BLaER1 treated with 17β-estradiol and CSF1 and Interleukin-3, amounts not matched to agents 10 nM and 100 nM (cell line): ENCODE data around the gene BICRA.
A peak's percentile ranks its signal among the peaks of the same experiment; 100 is the strongest.

Experiments used
- H3K27ac ChIP-seq, 11 experiments: shearing (Covaris generic); formaldehyde crosslinking; 2 replicates each; pipeline ENCODE4 v1.8.1; 2022
- H3K27me3 ChIP-seq, 11 experiments: shearing (Covaris generic); formaldehyde crosslinking; 2 replicates each; pipeline ENCODE4 v1.8.1; 2022
- H3K36me3 ChIP-seq, 11 experiments: shearing (Covaris generic); formaldehyde crosslinking; 2 replicates each; pipeline ENCODE4 v1.8.1; 2022
- H3K4me1 ChIP-seq, 10 experiments: shearing (Covaris generic); formaldehyde crosslinking; 2 replicates each; pipeline ENCODE4 v1.8.1; 2022
- H3K4me2 ChIP-seq, 11 experiments: shearing (Covaris generic); formaldehyde crosslinking; 2 replicates each; pipeline ENCODE4 v1.8.1; 2022
- H3K4me3 ChIP-seq, 10 experiments: shearing (Covaris generic); formaldehyde crosslinking; 2 replicates each; pipeline ENCODE4 v1.8.1; 2022
- H3K9ac ChIP-seq, 11 experiments: shearing (Covaris generic); formaldehyde crosslinking; 2 replicates each; pipeline ENCODE4 v1.8.1; 2022
- H3K9me3 ChIP-seq, 11 experiments: shearing (Covaris generic); formaldehyde crosslinking; replicated peaks in 1 of 11; 2 replicates each; pipeline ENCODE4 v1.8.1; 2022
- H4K20me1 ChIP-seq, 11 experiments: shearing (Covaris generic); formaldehyde crosslinking; 2 replicates each; pipeline ENCODE4 v1.8.1; 2022
- Cebpa-rat ChIP-seq, 11 experiments: shearing (Covaris generic); IDR thresholded peaks; 2 replicates each; pipeline ENCODE4 v1.8.1; 2022

Gene BICRA

DNA sequence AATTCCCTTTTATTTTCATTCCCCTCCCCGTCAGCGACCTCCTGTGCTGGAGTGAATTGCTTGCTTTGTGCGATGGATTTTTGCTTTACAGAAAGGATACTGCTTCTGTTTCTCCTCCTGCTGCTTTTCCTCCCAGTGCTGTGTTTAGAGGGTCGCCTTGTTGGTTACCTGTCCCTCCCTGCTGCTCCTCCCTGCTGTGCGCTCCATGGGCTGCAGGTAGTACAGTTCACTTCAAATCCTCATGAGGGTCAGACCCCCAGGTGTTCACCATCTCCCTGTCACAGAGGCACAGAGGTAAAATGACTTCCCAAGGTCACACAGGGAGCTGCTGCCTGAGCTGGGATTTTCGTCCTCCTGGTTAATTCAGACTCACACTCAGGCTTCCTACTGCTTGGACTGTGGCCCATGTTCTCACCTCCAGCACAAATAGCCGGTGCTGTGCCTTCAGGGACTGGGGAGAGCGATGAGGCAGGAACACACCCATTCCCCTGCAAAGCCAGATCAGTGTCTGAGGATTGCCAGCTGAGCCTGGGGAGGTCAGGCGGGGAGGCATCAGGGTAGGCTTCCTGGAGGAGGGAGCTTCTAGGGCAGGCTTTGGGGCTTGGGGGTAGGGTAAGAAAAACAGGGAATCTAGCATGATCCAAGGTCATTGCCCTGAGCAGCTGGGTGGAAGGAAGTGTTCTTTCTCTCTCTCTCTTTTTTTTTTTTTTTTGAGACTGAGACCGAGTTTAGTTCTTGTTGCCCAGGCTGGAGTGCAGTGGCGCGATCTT lies 14.4 kb downstream of the BICRA start:
- Histone ChIP-seq H3K36me3 (peaks cover 0 to 59% (median 16%) of the 10 kb centered on the region in 11 experiments; a peak in 15 of 22 replicates), H3K4me1 (peaks cover 0 to 11% (median 5%) of the 10 kb centered on the region in 10 experiments; a peak in 6 of 20 replicates), H4K20me1 (peaks cover 94 to 100% (median 99%) of the 10 kb centered on the region in 11 experiments), H3K9ac (peak overlapping the region in 3 of 11 experiments; percentile 0 to 57 (median 25); a peak in 2 of 22 replicates), H3K9me3 (no peaks in the 10 kb centered on the region), H3K4me2 (no peak overlapping the region; a peak in 1 of 22 replicates), H3K27me3 (no peaks in the 10 kb centered on the region), H3K27ac (no peak overlapping the region), H3K4me3 (no peak overlapping the region)
- TF ChIP-seq Cebpa-rat (IDR thresholded peaks at IDR 0.05), result no peak

DNA sequence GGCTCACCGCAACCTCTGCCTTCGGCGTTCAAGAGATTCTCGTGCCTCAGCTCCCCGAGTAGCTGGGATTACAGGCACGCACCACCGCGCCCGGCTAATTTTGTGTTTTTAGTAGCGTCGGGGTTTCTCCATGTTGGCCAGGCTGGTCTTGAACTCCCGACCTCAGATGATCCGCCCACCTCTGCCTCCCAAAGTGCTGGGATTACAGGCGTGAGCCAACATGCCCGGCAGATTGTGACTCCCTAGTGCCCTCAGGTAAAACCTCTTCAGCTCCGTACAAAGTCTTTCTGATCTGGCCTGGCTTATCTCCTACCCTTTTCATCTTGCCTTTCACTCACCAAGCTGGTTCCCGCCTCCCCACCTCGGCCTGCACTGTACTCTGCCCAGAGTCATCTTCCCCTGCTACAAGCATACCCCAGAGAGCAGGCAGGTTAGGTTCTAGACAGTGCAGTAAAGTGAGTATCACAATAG lies 15.0 kb downstream of the BICRA start:
- H3K27ac ChIP-seq, result no peak overlapping the region
- H3K4me3 ChIP-seq, result no peak overlapping the region

DNA sequence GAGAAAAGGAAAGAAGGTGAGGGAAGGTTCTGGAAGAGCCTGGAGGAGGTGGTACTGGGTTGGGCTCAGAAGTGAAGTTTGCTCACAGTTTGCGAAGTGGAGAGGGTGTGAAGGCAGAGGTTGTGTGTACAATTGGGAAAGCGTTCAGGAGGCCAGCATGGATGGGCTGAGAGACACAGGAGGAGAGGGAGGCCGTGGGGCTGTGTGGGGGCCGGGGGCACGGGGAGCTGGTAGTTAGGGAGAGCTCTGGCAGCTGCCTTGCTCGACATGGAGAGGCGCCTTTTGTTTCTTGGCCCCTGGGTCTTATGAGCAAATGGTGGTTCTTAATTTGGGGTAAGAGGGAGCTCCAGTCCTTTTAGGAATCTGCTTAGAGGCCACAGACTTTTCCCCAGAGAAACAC lies 16.7 kb downstream of the BICRA start:
- no peak overlapping the region for H3K9ac ChIP-seq
- H3K4me2 ChIP-seq, result no peak overlapping the region
- H4K20me1 ChIP-seq, result peaks cover 91 to 100% (median 99%) of the 10 kb centered on the region in 11 experiments; a peak in 21 of 22 replicates
- H3K4me1 ChIP-seq, result peaks cover 0 to 12% (median 7%) of the 10 kb centered on the region in 10 experiments; a peak in 9 of 20 replicates
- no peak for TF ChIP-seq Cebpa-rat (IDR thresholded peaks at IDR 0.05)
- no peaks in the 10 kb centered on the region for H3K9me3 ChIP-seq
- no peak overlapping the region for H3K4me3 ChIP-seq
- H3K27me3 ChIP-seq, result no peaks in the 10 kb centered on the region
- H3K36me3 ChIP-seq, result peaks cover 6 to 49% (median 28%) of the 10 kb centered on the region in 11 experiments; a peak in 19 of 22 replicates
- no peak overlapping the region for H3K27ac ChIP-seq

More for the DNA sequence above, 15.0 kb downstream of the BICRA start:
- Histone ChIP-seq H3K9ac (peak overlapping the region in 1 of 11 experiments; percentile 25; a peak in 1 of 22 replicates), H4K20me1 (peaks cover 94 to 100% (median 99%) of the 10 kb centered on the region in 11 experiments), H3K27me3 (no peaks in the 10 kb centered on the region), H3K4me1 (peaks cover 0 to 11% (median 5%) of the 10 kb centered on the region in 10 experiments; a peak in 6 of 20 replicates), H3K36me3 (peaks cover 3 to 59% (median 18%) of the 10 kb centered on the region in 11 experiments; a peak in 16 of 22 replicates), H3K9me3 (no peaks in the 10 kb centered on the region), H3K4me2 (no peak overlapping the region)
- no peak for TF ChIP-seq Cebpa-rat (IDR thresholded peaks at IDR 0.05)

DNA sequence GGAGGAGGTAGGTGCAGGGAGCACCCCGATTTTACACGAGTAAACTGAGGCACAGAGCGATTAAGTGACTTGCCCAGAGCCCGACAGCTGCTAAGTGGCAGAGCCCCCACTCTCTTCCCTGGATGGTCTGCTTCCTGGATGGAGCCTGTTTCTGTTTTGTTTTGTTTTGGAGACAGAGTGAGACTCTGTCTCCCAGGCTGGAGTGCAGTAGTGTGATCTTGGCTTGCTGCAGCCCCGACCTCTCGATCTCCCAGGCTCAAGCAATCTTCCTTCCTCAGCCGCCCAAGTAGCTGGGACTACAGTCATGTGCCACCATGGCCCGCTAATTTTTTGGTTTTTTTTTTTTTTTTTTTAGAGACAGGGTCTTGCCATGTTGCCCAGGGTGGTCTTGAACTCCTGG lies 17.3 kb downstream of the BICRA start:
- Histone ChIP-seq H3K27ac (no peak overlapping the region), H4K20me1 (peaks cover 91 to 100% (median 99%) of the 10 kb centered on the region in 11 experiments; a peak in 21 of 22 replicates), H3K27me3 (no peaks in the 10 kb centered on the region), H3K9me3 (no peaks in the 10 kb centered on the region), H3K4me1 (peaks cover 0 to 18% (median 7%) of the 10 kb centered on the region in 10 experiments; a peak in 9 of 20 replicates), H3K4me2 (no peak overlapping the region), H3K4me3 (no peak overlapping the region), H3K9ac (no peak overlapping the region; a peak in 1 of 22 replicates), H3K36me3 (peaks cover 8 to 55% (median 32%) of the 10 kb centered on the region in 11 experiments; a peak in 19 of 22 replicates)
- no peak for TF ChIP-seq Cebpa-rat (IDR thresholded peaks at IDR 0.05)

DNA sequence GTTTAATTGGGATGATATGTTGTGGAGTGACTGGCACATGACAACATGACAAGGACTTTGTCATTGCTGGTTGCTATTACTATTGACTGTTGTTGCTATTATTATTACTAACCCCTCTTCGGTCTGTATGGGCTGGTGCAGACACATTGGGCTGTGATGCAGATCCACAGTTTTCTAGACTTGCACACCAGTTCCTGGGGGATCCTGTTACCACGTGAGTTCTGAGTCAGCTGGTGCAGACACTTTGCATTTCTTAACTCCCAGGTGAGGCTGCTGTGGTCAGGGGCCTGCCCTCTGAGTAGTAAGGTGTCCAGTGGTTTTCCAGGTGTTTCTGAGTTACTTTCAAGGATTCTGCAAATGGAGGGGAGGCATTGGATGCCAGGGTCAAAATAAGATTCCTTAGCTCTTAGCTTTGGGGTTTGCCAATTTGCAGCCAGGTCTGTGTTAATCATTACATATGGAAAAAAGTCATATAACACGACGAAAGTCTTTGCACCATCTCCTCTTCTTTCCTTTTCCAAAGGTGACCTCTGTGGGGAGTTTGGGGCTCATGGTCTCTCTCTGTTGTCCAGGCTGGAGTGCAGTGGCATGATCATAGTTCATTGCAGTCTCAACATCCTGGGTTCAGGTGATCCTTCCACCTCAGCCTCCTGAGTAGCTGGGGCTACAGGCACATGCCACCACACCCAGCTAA lies 19.3 kb downstream of the BICRA start:
- no peak overlapping the region for H3K9ac ChIP-seq
- H4K20me1 ChIP-seq, result peaks cover 93 to 100% (median 100%) of the 10 kb centered on the region in 11 experiments; a peak in 21 of 22 replicates
- no peak for TF ChIP-seq Cebpa-rat (IDR thresholded peaks at IDR 0.05)

DNA sequence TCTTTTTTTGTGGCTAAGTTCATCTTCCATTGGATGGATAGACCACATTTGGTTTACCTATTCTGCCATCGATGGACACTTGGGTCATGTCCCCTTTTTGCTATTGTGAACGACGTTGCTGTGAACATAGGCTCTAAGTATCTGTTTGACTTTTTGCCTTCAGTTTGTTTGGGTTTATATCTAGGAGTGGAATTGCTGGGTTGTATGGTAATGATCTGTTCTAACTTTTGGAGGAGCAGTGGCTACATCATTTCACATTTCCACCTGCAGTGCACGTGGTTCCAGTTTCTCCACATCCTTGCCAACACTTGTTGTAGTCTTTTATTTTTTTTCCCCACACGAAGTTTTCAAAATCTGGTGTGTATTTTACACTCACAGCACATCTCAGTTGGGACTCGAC lies 21.7 kb downstream of the BICRA start:
- no peak for TF ChIP-seq Cebpa-rat (IDR thresholded peaks at IDR 0.05)
- Histone ChIP-seq H3K4me2 (no peak overlapping the region), H3K4me1 (peaks cover 0 to 15% (median 3%) of the 10 kb centered on the region in 10 experiments; a peak in 7 of 20 replicates), H3K36me3 (peaks cover 10 to 56% (median 30%) of the 10 kb centered on the region in 11 experiments; a peak in 21 of 22 replicates), H3K4me3 (no peak overlapping the region), H3K27me3 (no peaks in the 10 kb centered on the region), H3K9me3 (no peaks in the 10 kb centered on the region), H3K27ac (no peak overlapping the region), H3K9ac (no peak overlapping the region), H4K20me1 (peaks cover 86 to 100% (median 99%) of the 10 kb centered on the region in 11 experiments; a peak in 21 of 22 replicates)

More for the DNA sequence above, 19.3 kb downstream of the BICRA start:
- peaks cover 12 to 65% (median 36%) of the 10 kb centered on the region in 11 experiments; a peak in 21 of 22 replicates for H3K36me3 ChIP-seq
- no peak overlapping the region for H3K4me2 ChIP-seq
- no peaks in the 10 kb centered on the region for H3K27me3 ChIP-seq
- peaks cover 0 to 21% (median 6%) of the 10 kb centered on the region in 10 experiments; a peak in 9 of 20 replicates for H3K4me1 ChIP-seq
- H3K4me3 ChIP-seq, result no peak overlapping the region
- no peak overlapping the region for H3K27ac ChIP-seq
- H3K9me3 ChIP-seq, result no peaks in the 10 kb centered on the region

DNA sequence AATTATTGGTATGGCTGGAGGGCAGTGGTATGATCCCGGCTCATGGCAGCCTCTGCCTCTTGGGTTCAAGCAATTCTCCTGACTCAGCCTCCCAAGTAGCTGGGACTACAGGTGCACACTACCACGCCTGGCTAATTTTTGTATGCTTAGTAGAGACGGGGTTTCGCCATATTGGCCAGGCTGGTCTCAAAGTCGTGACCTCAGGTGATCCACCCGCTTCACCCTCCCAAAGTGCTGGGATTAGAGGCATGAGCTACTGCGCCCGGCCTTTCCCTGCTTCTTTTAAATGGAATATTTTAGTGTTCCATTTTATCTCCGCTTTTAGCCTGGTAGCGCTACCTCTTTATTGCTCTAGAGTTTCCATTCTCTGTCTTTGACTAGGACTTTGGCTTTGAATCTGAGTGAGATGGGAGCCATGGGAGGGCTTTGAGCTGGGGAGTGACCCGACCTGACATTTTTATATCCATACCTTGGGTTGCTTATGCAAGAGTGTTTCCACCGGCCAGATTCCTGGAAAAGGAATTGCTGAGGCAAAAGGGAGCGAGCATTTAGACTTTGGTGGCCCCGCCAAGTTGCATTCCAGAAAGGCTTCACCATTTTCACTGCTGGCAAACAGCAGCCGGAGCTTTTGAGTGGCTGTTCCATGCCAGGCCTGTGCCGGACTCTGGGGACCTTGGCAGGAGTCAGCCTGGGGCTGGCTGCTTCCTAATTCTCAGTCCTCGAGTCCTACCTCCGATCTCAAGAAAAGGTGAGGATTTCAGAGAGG lies 22.9 kb downstream of the BICRA start:
- H3K4me2 ChIP-seq, result no peak overlapping the region; a peak in 1 of 22 replicates
- no peak overlapping the region for H3K27ac ChIP-seq
- no peak overlapping the region for H3K9ac ChIP-seq
- peaks cover 10 to 59% (median 30%) of the 10 kb centered on the region in 11 experiments; a peak in 21 of 22 replicates for H3K36me3 ChIP-seq
- H3K9me3 ChIP-seq, result no peaks in the 10 kb centered on the region
- TF ChIP-seq Cebpa-rat (IDR thresholded peaks at IDR 0.05), result no peak
- no peak overlapping the region for H3K4me3 ChIP-seq
- peaks cover 0 to 24% (median 3%) of the 10 kb centered on the region in 10 experiments; a peak in 9 of 20 replicates for H3K4me1 ChIP-seq
- no peaks in the 10 kb centered on the region for H3K27me3 ChIP-seq
- peaks cover 86 to 100% (median 98%) of the 10 kb centered on the region in 11 experiments; a peak in 21 of 22 replicates for H4K20me1 ChIP-seq

DNA sequence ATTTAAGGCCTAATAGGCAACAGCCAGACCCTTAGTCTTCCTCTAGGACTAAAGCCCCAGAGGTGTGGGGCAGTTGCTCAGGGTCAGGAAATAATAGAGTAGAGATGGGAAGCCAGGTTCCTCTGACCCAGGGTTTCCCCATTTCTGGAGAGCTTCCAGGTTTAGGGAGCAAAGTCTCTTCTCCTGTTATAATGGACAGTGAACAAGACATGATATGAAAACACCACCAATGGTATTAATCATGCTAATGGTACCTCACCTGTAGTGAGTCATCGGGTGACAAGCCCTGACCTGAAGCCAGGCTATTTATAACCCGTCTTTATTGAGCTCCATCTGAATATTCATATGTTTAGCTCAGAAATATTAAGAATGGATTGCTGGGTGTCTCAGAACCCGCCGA lies 24.6 kb downstream of the BICRA start:
- Histone ChIP-seq H3K4me3 (no peak overlapping the region), H3K36me3 (peaks cover 5 to 49% (median 25%) of the 10 kb centered on the region in 11 experiments; a peak in 19 of 22 replicates), H3K27me3 (no peaks in the 10 kb centered on the region), H4K20me1 (peaks cover 85 to 100% (median 98%) of the 10 kb centered on the region in 11 experiments), H3K9ac (no peak overlapping the region), H3K27ac (no peak overlapping the region), H3K9me3 (no peaks in the 10 kb centered on the region), H3K4me1 (peaks cover 0 to 40% (median 13%) of the 10 kb centered on the region in 10 experiments; a peak in 14 of 20 replicates), H3K4me2 (no peak overlapping the region)
- no peak for TF ChIP-seq Cebpa-rat (IDR thresholded peaks at IDR 0.05)
